ENCODE results near the gene TFCP2L1. TPM values are rescaled to one million over a fixed set of nuclear protein-coding genes. Genes with fewer than 3 reads are reported as not detected.
A peak's percentile ranks its signal among the peaks of the same experiment; 100 is the strongest.

The TFCP2L1 gene
- total RNA-seq, 1 donor from 2014 or later = not detected

- H3K36me3 Mint-ChIP-seq (ENCODE audit: low read depth) = no peaks in the 10 kb centered on the region
- DNase-seq (ENCODE audit: low read depth, low spot score) = no peak
- TF ChIP-seq CTCF (conservative IDR thresholded peaks at IDR 0.05) = no peak
- H3K4me3 Mint-ChIP-seq = no peak overlapping the region
- no peaks in the 10 kb centered on the region for H3K9me3 Mint-ChIP-seq
- no peaks in the 10 kb centered on the region for H3K4me1 Mint-ChIP-seq
- no peaks in the 10 kb centered on the region for H3K27me3 Mint-ChIP-seq (ENCODE audit: low read depth)
- H3K27ac Mint-ChIP-seq (ENCODE audit: unreplicated experiment) = no peak overlapping the region
Measured at GRCh38 chr2:121220995-121221394, 64.0 kb downstream of the TFCP2L1 start.

GRCh38 chr2:121219866-121220265 lies 65.1 kb downstream of the TFCP2L1 start:
- Mint-ChIP-seq H3K27ac (ENCODE audit: unreplicated experiment) (no peak overlapping the region), H3K27me3 (ENCODE audit: low read depth) (no peaks in the 10 kb centered on the region), H3K4me3 (no peak overlapping the region), H3K4me1 (no peaks in the 10 kb centered on the region), H3K36me3 (ENCODE audit: low read depth) (no peaks in the 10 kb centered on the region), H3K9me3 (no peaks in the 10 kb centered on the region)
- no peak for TF ChIP-seq CTCF (conservative IDR thresholded peaks at IDR 0.05)
- DNase-seq (ENCODE audit: low read depth, low spot score) = no peak

- no peaks in the 10 kb centered on the region for H3K9me3 Mint-ChIP-seq
- H3K27me3 Mint-ChIP-seq (ENCODE audit: low read depth) = no peaks in the 10 kb centered on the region
- no peaks in the 10 kb centered on the region for H3K36me3 Mint-ChIP-seq (ENCODE audit: low read depth)
- no peak for DNase-seq (ENCODE audit: low read depth, low spot score)
- no peak overlapping the region for H3K4me3 Mint-ChIP-seq
- peak overlapping the region; percentile 6 for H3K27ac Mint-ChIP-seq (ENCODE audit: unreplicated experiment)
- no peak for TF ChIP-seq CTCF (conservative IDR thresholded peaks at IDR 0.05)
- peaks cover 7% of the 10 kb centered on the region for H3K4me1 Mint-ChIP-seq
Measured at GRCh38 chr2:121218386-121218938, 66.5 kb downstream of the TFCP2L1 start.

- H3K36me3 Mint-ChIP-seq (ENCODE audit: low read depth) = no peaks in the 10 kb centered on the region
- H3K4me3 Mint-ChIP-seq = no peak overlapping the region
- H3K4me1 Mint-ChIP-seq = peaks cover 7% of the 10 kb centered on the region
- no peak overlapping the region for H3K27ac Mint-ChIP-seq (ENCODE audit: unreplicated experiment)
- DNase-seq (ENCODE audit: low read depth, low spot score) = no peak
- H3K27me3 Mint-ChIP-seq (ENCODE audit: low read depth) = no peaks in the 10 kb centered on the region
- no peaks in the 10 kb centered on the region for H3K9me3 Mint-ChIP-seq
- TF ChIP-seq CTCF (conservative IDR thresholded peaks at IDR 0.05) = no peak
Measured at GRCh38 chr2:121217627-121218026, 67.4 kb downstream of the TFCP2L1 start.

GRCh38 chr2:121214296-121214695 lies 70.7 kb downstream of the TFCP2L1 start:
- Mint-ChIP-seq H3K27ac (ENCODE audit: unreplicated experiment) (no peak overlapping the region), H3K4me1 (peaks cover 7% of the 10 kb centered on the region), H3K9me3 (no peaks in the 10 kb centered on the region), H3K27me3 (ENCODE audit: low read depth) (no peaks in the 10 kb centered on the region), H3K4me3 (no peak overlapping the region), H3K36me3 (ENCODE audit: low read depth) (no peaks in the 10 kb centered on the region)
- DNase-seq (ENCODE audit: low read depth, low spot score) = no peak
- TF ChIP-seq CTCF (conservative IDR thresholded peaks at IDR 0.05) = no peak
